DMS53 treated with DMSO at 0.1 percent for 48 hours (cell line): Measurements from ENCODE around the gene WDR11.

Source experiments
- DNase-seq: peaks from one replicate; lab custom pipeline; 2025; ENCODE audit not compliant: unreplicated experiment; lab: John Stamatoyannopoulos, UW

The WDR11 gene

DNA sequence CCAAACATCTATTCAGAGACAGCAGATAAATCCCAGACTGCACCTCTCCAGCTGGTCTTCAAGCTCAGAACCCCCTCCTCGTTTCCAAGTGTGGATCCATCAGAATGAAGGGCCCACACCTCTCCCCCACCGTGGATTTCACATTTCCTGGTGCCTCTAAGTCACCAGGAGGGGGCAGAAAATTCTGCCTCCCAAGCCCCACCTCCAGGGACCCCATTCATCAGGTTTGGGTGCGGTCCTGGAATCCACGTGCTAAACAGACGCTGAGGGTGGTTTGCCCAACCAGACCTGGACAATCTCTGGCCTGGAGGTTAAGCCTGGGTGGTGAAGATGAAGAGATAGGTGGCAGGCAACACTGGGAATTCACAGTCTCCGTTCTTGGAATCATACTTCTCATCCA lies 92.4 kb downstream of the WDR11 start:
- no peak for DNase-seq

DNA sequence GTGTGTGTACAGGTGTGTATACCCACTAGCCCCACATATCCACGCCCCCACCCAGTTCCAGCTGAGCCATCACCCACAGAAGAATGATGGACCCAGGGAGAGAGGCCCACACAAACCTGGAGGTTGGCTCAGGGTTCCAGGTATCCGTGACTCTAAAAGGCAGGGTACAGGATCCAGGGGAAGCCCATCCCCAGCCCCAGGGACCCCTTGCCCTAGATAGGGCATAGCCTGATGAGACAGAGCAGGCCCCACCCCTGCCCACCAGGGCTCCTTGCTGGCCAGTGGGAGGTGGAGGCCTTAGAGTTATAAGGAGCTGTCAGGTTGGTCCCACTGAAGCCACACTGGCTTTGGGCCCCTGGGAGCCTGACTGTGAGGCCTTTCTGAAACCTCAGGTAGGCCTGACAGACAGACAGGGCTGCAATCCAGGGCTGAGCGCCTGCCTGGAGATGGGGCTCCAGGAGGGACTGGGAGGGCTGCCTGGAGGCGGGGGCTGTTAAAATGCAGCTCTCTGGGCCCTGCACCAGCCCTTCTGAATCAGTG lies 93.5 kb downstream of the WDR11 start:
- no peak for DNase-seq

DNA sequence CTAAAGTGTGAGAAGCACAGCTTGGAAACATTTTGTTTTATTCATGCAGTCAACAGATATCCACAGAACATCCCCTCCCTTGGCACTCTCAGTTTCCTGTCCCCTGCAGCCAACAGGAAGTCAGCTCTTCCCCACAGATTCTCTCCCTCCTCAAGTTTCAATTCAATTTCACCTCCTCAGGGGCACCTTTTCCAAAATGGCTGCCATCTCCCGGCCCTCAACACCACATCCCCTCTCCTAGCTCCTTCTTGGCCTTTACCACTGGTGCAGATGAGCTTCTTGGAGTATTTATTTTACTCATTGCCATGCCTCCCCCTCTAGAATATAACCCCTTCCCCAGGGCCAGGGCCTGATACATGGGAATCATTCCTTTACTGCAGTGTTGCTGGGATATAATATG lies 94.0 kb downstream of the WDR11 start:
- no peak for DNase-seq

DNA sequence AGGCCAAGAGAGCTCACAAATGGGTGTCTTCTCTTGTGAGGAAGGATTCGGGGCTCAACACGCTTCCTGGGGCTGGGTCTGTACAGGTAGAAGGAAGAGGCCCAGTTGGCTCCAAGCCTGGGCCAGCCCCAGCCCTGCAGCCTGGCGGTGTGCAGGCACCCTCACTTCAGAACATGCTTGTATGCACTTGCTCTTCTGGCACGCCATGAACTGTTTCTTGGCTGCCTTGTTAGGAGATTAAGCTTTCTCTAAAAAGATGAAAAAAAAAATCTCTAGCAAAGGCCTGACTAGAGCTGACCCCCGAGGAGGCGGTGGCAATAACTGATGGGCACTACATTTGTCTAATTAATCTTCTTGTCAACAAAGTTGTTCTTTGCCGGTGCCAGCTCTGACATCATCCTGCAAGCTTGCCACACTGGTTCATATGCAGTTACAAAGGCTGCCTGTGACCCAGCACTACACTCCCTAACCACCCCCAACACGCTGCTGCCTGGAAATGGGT lies 94.7 kb downstream of the WDR11 start:
- no peak for DNase-seq

DNA sequence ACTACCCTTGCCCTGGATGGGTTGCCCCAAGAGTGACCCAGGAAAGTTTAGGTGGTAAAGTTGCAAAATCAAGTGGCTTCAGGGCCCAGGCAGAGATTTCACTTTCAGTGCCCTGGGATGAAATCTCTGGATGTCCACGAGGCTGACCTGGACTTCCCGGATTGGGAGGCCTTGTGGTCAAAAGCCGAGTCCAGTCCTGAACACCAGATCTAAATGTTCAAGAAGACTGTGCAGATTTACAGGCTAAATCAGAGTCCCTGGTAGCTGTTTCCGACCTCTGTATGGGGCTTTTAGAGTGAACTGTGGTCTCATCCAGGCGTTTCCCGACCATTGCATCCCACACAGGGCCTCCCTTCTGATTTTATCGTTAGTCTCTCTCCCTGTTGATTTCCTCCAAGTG lies 95.3 kb downstream of the WDR11 start:
- no peak for DNase-seq

DNA sequence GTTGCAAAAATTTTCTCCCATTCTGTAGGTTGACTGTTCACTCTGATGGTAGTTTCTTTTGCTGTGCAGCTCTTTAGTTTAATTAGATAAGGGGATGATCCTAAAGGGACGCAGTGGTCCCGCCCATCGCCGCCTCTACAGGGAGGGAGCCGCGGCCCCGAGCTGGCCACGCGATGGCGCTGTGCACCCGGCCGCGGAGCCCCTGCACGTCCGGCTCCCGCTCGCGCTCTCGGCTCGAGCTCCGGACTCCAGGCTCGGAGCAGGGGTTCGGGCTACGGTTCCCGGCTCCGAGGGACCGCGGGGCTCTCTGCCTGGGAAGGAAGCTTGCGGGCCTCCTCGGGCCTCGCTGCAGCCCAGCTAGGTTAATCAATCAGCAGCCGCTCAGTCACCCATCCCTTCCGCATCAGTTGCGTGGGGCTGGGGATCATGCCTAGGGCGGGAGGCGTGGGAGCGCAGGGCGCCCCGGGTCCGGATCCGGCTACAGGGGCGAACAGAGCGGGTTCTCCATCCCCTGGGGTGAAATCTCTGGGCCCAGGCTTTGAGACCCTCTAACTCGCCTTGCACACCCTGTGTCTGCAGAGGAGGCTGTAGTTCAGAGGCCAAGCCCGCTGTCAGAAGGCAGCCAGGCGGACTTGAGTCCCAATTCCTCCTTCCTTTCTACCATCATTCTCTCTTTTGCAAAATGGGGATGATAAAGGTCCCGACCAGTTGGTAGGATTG lies 97.9 kb downstream of the WDR11 start:
- DNase-seq, result no peak

DNA sequence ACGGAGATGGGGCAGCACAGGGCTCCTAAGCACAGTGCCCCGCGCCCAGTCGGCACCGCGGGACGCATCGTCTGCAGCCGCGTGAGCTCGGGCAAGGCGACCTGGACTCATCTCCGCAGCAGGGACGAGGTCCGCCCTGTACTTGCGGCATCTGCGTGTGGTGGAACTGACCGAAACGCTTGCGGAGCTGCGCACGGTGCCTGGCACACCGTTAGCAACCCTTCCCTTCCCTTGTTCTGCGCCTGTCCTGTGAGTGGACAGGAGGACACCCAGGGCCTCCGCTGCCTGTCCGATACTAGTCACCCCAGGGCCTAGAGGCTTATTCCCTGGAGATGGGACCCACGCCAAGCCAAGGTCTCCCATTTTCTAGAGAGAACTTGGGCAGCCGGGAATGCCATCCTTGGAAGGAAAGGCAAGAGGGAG lies 98.5 kb downstream of the WDR11 start:
- DNase-seq, result no peak

DNA sequence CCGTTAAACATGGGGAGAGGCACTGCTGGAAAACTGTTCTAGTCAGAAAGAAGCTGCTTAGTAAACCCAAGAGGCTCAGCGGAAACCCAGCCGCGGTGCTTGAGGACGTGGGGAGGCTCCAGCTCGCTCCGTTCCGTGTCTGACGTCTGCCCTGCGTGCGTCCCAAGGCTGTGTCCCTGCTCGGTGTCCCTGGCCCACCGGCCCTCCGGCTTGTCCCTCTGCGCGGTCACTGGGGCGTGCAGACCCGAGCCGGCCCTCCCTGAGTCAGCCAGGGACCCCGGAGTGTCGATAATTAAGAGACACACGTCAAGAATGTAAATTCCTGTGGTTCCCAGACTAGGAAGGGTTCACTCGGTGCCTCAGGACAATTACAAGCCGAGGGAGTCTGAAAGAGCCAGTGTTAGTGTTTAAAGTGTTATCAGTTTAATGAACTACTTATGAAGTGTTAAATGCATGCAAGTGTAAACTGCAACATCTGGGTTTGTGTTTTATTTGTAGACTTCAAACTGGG lies 98.9 kb downstream of the WDR11 start:
- DNase-seq, result no peak

DNA sequence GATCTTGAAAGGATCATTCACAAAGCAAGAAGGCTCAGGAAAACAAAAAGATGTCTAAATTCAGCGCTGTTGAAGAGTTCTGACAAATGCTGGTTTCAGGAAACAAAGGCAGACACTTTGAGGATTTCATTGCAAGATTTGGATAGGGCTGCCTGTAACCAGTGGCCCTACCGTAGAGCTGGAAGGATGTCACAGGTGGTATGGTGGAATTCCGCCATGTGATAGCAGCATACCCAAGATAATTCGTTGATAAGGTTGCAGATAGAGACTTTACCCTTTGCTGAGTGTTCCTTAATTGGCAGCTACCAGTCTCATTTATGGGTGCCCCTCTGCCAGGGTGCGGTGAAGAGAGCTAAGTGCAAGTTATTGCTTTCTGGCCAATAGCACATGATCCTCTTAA lies 100.1 kb downstream of the WDR11 start:
- no peak for DNase-seq

DNA sequence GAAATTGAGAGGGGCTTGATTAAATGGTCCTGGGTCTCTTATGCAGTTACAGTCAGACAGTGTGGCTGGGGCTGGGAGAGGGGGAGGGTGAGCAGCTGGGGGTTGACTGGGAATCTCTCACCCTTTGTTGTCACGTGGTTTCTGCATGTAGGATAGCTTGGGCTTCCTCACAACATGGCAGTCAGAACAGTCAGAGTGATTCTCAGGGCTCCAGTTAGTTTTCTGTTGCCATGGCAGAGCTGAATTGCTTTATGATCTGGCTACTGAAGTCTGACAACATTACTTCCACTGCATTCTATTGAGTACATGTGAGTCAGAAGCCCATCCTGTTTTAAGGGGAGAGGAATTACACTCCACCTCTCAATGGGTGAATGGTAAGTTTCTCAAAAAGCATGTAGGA lies 102.7 kb downstream of the WDR11 start:
- no peak for DNase-seq
